ENCODE data around the gene THUMPD2. TPM values are rescaled to one million over a fixed set of nuclear protein-coding genes. Genes with fewer than 3 reads are reported as not detected.
"Not testable (repeated sequence)": the region's sequence is repeated elsewhere in the genome, so short reads cannot be mapped to it uniquely, and the experiment has no call there.

THUMPD2 gene
- total RNA-seq: 7.5 TPM

GRCh38 chr2:39778775-39779340 is at the start of gene THUMPD2:
Gene THUMPD2, minus strand, starts transcription at chr2:39779258. Its CDS starts 19 bp downstream, at chr2:39779239.
- DNase-seq (ENCODE audit: low read depth in 2 of 3, low spot score in 2 of 3): peak; percentile 14 to 86 (median 77)

GRCh38 chr2:39821871-39822270 is 42.8 kb upstream of the THUMPD2 start:
- no peak for DNase-seq (ENCODE audit: low read depth in 2 of 3, low spot score in 2 of 3)

GRCh38 chr2:39816845-39817244 is 37.8 kb upstream of the THUMPD2 start:
- DNase-seq (ENCODE audit: low read depth in 2 of 3, low spot score in 2 of 3): no peak

GRCh38 chr2:39816428-39816827 is 37.4 kb upstream of the THUMPD2 start:
- DNase-seq (ENCODE audit: low read depth in 2 of 3, low spot score in 2 of 3): no peak

- no peak for DNase-seq (ENCODE audit: low read depth in 2 of 3, low spot score in 2 of 3)
These were observed 27.0 kb upstream of the THUMPD2 start for GRCh38 chr2:39805936-39806608.

GRCh38 chr2:39803839-39804238 is 24.8 kb upstream of the THUMPD2 start:
- no peak for DNase-seq (ENCODE audit: low read depth in 2 of 3, low spot score in 2 of 3)

GRCh38 chr2:39800752-39801151 is 21.7 kb upstream of the THUMPD2 start:
- no peak for DNase-seq (ENCODE audit: low read depth in 2 of 3, low spot score in 2 of 3)

GRCh38 chr2:39796134-39796533 is 17.1 kb upstream of the THUMPD2 start:
- DNase-seq (ENCODE audit: low read depth in 2 of 3, low spot score in 2 of 3): no peak

- not testable (repeated sequence) for DNase-seq (ENCODE audit: low read depth in 2 of 3, low spot score in 2 of 3)
These were observed 11.3 kb upstream of the THUMPD2 start for GRCh38 chr2:39790216-39790818.

- no peak for DNase-seq (ENCODE audit: low read depth in 2 of 3, low spot score in 2 of 3)
These were observed 8.9 kb upstream of the THUMPD2 start for GRCh38 chr2:39787950-39788349.

GRCh38 chr2:39786761-39787522 is 7.9 kb upstream of the THUMPD2 start:
- DNase-seq (ENCODE audit: low read depth in 2 of 3, low spot score in 2 of 3): peak in 1 of 3 donors; percentile 11

- DNase-seq (ENCODE audit: low read depth in 2 of 3, low spot score in 2 of 3): no peak
These were observed 3.5 kb upstream of the THUMPD2 start for GRCh38 chr2:39782591-39782990.

GRCh38 chr2:39781697-39782096 is 2.6 kb upstream of the THUMPD2 start:
- no peak for DNase-seq (ENCODE audit: low read depth in 2 of 3, low spot score in 2 of 3)

GRCh38 chr2:39780825-39781600 is 2.0 kb upstream of the THUMPD2 start:
- DNase-seq (ENCODE audit: low read depth in 2 of 3, low spot score in 2 of 3): peak in 2 of 3 donors; percentile 26 to 38

GRCh38 chr2:39779927-39780326 is 869 bp upstream of the THUMPD2 start:
- DNase-seq (ENCODE audit: low read depth in 2 of 3, low spot score in 2 of 3): no peak

- DNase-seq (ENCODE audit: low read depth in 2 of 3, low spot score in 2 of 3): no peak
These were observed 338 bp upstream of the THUMPD2 start for GRCh38 chr2:39779341-39779851.

- no peak for DNase-seq (ENCODE audit: low read depth in 2 of 3, low spot score in 2 of 3)
These were observed 825 bp downstream of the THUMPD2 start for GRCh38 chr2:39778233-39778632.

GRCh38 chr2:39772812-39773152 is 6.3 kb downstream of the THUMPD2 start:
- DNase-seq (ENCODE audit: low read depth in 2 of 3, low spot score in 2 of 3): no peak

- no peak for DNase-seq (ENCODE audit: low read depth in 2 of 3, low spot score in 2 of 3)
These were observed 6.8 kb downstream of the THUMPD2 start for GRCh38 chr2:39772086-39772811.

GRCh38 chr2:39762448-39762847 is 16.6 kb downstream of the THUMPD2 start:
- DNase-seq (ENCODE audit: low read depth in 2 of 3, low spot score in 2 of 3): no peak

Data from hematopoietic multipotent progenitor cell (in vitro differentiated cells).